DND-41 (cell line): ENCODE data around the gene PPP6R2.

ENCODE experiments used
- ATAC-seq: fragments of 200-7000 bp; cut with Tn5 transposase; 3 replicates; pipeline ENCODE4 v1.9.1; 2021; ENCODE audit warnings: low read depth; ENCODE audit not compliant: insufficient read depth
- DNase-seq: peaks from one replicate; pipeline ENCODE4 v3.0.0-alpha.2; 2020
- H2AFZ ChIP-seq: 2 replicates; pipeline ENCODE4 v1.6.0; 2012; ENCODE audit warnings: low read depth, low read length
- H3K27ac ChIP-seq: 2 replicates; pipeline ENCODE4 v1.5.1; 2012; ENCODE audit warnings: low read length, inconsistent platforms
- H3K27me3 ChIP-seq: fragments of 200-600 bp; sonication (generic); 2 replicates; pipeline ENCODE4 v1.6.0; 2012; ENCODE audit warnings: low read length, mild to moderate bottlenecking, inconsistent platforms; ENCODE audit not compliant: insufficient read depth, poor library complexity
- H3K36me3 ChIP-seq: 2 replicates; pipeline ENCODE4 v1.5.1; 2012; ENCODE audit warnings: low read length, inconsistent platforms; ENCODE audit not compliant: insufficient read depth
- H3K4me1 ChIP-seq: 2 replicates; pipeline ENCODE4 v1.5.1; 2012; ENCODE audit warnings: mild to moderate bottlenecking, low read length; ENCODE audit not compliant: insufficient read depth
- H3K4me2 ChIP-seq: 2 replicates; pipeline ENCODE4 v1.6.0; 2012; ENCODE audit warnings: mild to moderate bottlenecking, moderate library complexity, low read length, inconsistent platforms; ENCODE audit not compliant: insufficient read depth
- H3K4me3 ChIP-seq, 2 experiments: fragments of 200-600 bp in 1 of 2; shearing (Covaris generic) in 1 of 2; 2 replicates each; pipeline ENCODE4 v1.5.1; 2012 to 2016; ENCODE audit warnings: inconsistent platforms in 2 of 2, low read length in 2 of 2, mild to moderate bottlenecking in 2 of 2, low read depth in 1 of 2, moderate library complexity in 1 of 2
- H3K79me2 ChIP-seq: 2 replicates; pipeline ENCODE4 v1.6.0; 2012; ENCODE audit warnings: low read length, inconsistent platforms; ENCODE audit not compliant: insufficient read depth
- H3K9ac ChIP-seq: 2 replicates; pipeline ENCODE4 v1.6.0; 2012; ENCODE audit warnings: low read depth, mild to moderate bottlenecking, inconsistent platforms, low read length, moderate library complexity
- H3K9me3 ChIP-seq: 2 replicates; pipeline ENCODE4 v1.5.1; 2012; ENCODE audit warnings: low read length, moderate library complexity, mild to moderate bottlenecking, inconsistent platforms; ENCODE audit not compliant: insufficient read depth, severe bottlenecking
- H4K20me1 ChIP-seq: 2 replicates; pipeline ENCODE4 v1.6.0; 2012; ENCODE audit warnings: low read length; ENCODE audit not compliant: insufficient read depth
- CTCF ChIP-seq: IDR thresholded peaks from 2 replicates; pipeline ENCODE4 v1.5.1; 2012; ENCODE audit warnings: borderline replicate concordance, low read length, moderate library complexity, mild to moderate bottlenecking; ENCODE audit not compliant: poor library complexity, severe bottlenecking; ENCODE audit errors: extremely low read depth
- EZH2 ChIP-seq: IDR thresholded peaks from 3 replicates; pipeline ENCODE4 v1.6.1; 2012; ENCODE audit warnings: borderline replicate concordance, low read depth, mild to moderate bottlenecking, moderate library complexity, low read length, inconsistent platforms; ENCODE audit not compliant: severe bottlenecking

The PPP6R2 gene

DNA sequence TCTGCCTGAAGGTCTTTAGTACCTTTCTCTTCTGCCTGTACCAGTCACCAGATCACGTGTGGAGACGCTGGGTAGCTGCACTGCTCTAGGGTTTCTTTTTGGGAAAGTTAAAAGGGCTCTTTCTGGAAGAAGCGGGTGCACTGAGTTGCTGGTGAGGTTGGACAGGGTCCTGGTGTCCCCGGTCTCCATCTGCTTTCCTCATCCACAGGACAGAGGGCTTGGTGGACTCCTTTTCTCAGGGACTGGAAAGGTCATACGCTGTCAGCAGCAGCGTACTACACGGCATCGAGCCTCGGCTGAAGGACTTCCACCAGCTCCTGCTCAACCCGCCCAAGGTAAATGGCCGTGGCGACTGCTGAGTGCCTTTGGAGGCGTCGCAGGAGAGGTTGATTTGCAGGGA, 78.9 kb downstream of the PPP6R2 start:
- Histone ChIP-seq H3K27ac (no peak overlapping the region), H3K9ac (no peak overlapping the region), H4K20me1 (peaks cover 11% of the 10 kb centered on the region), H3K4me1 (no peaks in the 10 kb centered on the region), H2AFZ (no peak overlapping the region), H3K36me3 (peaks cover 88% of the 10 kb centered on the region), H3K9me3 (no peaks in the 10 kb centered on the region), H3K27me3 (no peaks in the 10 kb centered on the region), H3K79me2 (no peaks in the 10 kb centered on the region), H3K4me2 (no peak overlapping the region), H3K4me3 (no peak overlapping the region)
- ATAC-seq (no peak), DNase-seq (no peak)
- no peak for TF ChIP-seq CTCF
- TF ChIP-seq EZH2: no peak

- H3K36me3 ChIP-seq: peaks cover 87% of the 10 kb centered on the region
- no peak for ATAC-seq
- H3K27me3 ChIP-seq: no peaks in the 10 kb centered on the region
Observed at GRCh38 chr22:50422961-50423815, 80.1 kb downstream of the PPP6R2 start.

DNA sequence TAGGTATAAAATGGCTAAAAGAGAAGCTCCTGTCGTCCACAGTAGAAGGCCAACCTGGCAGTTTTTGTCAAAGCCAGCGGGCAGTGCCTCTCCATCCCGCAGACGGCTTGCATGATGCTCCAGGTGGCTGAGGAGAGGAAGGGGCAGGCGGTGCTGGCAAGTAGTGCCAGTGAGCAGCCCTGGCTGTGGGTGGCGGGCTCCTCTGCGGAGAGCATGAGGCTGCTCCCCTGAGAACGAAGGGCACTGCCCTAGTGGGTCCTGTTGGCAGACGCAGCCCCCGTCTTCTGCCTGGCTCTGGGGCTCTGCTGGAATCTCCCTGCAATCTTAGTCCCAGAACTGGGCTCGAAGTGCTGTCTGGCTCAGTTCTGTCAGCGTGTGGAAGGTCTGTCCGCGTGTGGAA, 80.8 kb downstream of the PPP6R2 start:
- H3K9ac ChIP-seq: no peak overlapping the region
- peaks cover 86% of the 10 kb centered on the region for H3K36me3 ChIP-seq

More at GRCh38 chr22:50422961-50423815, 80.1 kb downstream of the PPP6R2 start:
- no peak for DNase-seq
- no peak overlapping the region for H3K9ac ChIP-seq
- H3K4me3 ChIP-seq: no peak overlapping the region
- TF ChIP-seq CTCF (no peak), EZH2 (no peak)
- H3K9me3 ChIP-seq: no peaks in the 10 kb centered on the region
- no peak overlapping the region for H3K4me2 ChIP-seq
- no peaks in the 10 kb centered on the region for H3K4me1 ChIP-seq
- no peak overlapping the region for H2AFZ ChIP-seq
- no peak overlapping the region for H3K27ac ChIP-seq
- peaks cover 9% of the 10 kb centered on the region for H4K20me1 ChIP-seq
- no peaks in the 10 kb centered on the region for H3K79me2 ChIP-seq

More for the DNA sequence above, 80.8 kb downstream of the PPP6R2 start:
- Histone ChIP-seq H3K9me3 (no peaks in the 10 kb centered on the region), H3K4me1 (no peaks in the 10 kb centered on the region), H3K4me3 (no peak overlapping the region), H4K20me1 (peaks cover 9% of the 10 kb centered on the region), H3K79me2 (no peaks in the 10 kb centered on the region), H3K27ac (no peak overlapping the region), H2AFZ (no peak overlapping the region), H3K27me3 (no peaks in the 10 kb centered on the region), H3K4me2 (no peak overlapping the region)
- no peak for ATAC-seq
- TF ChIP-seq CTCF: no peak
- no peak for TF ChIP-seq EZH2
- no peak for DNase-seq
